Keratinocyte (primary cell): Measurements from ENCODE around the gene LPIN3.

Source experiments
- EZH2 ChIP-seq: IDR thresholded peaks from one replicate; pipeline ENCODE4 v1.6.1; 2012; ENCODE audit warnings: inconsistent platforms, mild to moderate bottlenecking, low read length, moderate library complexity
- TF ChIP-seq, protein P1 (sequence below), 3 experiments: IDR thresholded peaks in 1 of 3; conservative IDR thresholded peaks in 1 of 3; optimal IDR thresholded peaks in 1 of 3; 2 replicates in 2 of 3; 3 replicates in 1 of 3; pipeline versions ENCODE3 to v1.5.1; 2011; ENCODE audit warnings: low read length in 3 of 3, mild to moderate bottlenecking in 3 of 3, moderate library complexity in 2 of 3, control low read depth in 1 of 3, inconsistent platforms in 1 of 3; ENCODE audit not compliant: insufficient read depth in 2 of 3; ENCODE audit errors: extremely low read depth in 1 of 3

DNA sequence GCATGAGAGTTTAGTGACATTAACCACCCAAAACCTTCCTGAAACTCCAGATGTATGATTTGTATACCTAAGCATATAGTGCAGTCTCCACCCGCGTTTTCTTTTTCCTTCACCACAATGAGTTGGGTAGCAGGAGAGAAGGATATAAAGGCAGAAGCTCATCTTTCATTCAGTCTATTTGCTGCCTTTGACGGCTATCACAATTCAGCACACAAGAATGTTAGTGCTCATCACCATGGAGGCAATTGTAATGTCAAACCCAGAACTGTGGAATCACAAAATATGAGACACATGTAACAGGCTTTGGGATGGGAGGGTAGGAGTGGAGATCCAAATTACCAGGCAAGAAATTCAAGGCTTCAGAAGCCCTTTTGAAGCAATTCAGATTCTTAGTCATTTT, 40.7 kb upstream of the LPIN3 start:
- TF ChIP-seq, protein P1, sequence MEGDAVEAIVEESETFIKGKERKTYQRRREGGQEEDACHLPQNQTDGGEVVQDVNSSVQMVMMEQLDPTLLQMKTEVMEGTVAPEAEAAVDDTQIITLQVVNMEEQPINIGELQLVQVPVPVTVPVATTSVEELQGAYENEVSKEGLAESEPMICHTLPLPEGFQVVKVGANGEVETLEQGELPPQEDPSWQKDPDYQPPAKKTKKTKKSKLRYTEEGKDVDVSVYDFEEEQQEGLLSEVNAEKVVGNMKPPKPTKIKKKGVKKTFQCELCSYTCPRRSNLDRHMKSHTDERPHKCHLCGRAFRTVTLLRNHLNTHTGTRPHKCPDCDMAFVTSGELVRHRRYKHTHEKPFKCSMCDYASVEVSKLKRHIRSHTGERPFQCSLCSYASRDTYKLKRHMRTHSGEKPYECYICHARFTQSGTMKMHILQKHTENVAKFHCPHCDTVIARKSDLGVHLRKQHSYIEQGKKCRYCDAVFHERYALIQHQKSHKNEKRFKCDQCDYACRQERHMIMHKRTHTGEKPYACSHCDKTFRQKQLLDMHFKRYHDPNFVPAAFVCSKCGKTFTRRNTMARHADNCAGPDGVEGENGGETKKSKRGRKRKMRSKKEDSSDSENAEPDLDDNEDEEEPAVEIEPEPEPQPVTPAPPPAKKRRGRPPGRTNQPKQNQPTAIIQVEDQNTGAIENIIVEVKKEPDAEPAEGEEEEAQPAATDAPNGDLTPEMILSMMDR (optimal IDR thresholded peaks at IDR 0.05 in 1 of 3, IDR thresholded peaks at IDR 0.05 in 1 of 3, conservative IDR thresholded peaks at IDR 0.05 in 1 of 3; ENCODE audit: extremely low read depth in 1 of 3, insufficient read depth in 2 of 3, low read length in 3 of 3), result no peak
- TF ChIP-seq EZH2, result no peak
